ENCODE data around the gene USP19. TPM values are rescaled to one million over a fixed set of nuclear protein-coding genes. Genes with fewer than 3 reads are reported as not detected.

The USP19 gene
- polyA plus RNA-seq, 3 donors = 56.2 to 62.6 (median 60.1) TPM

DNA sequence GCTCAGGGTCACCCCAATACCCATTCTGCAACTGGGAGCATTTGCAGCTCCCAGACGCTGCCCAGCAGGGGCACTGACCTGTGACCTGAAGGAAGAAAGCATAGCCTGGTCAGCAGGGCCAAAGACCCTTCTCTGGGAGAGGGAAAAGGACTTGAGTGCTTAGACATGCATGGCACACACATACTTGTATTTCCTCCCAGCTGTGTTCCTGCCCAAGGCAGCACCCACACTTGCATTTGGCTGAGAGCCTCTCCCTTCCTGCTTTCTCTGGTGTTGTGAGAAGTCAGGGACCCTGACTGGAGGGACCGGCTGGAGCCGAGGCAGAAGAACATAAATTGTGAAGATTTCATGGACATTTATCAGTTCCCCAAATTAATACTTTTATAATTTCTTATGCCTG, 19.5 kb upstream of the USP19 start:
- DNase-seq (ENCODE audit: extremely low read depth in 1 of 11, low read depth in 9 of 11, low spot score in 4 of 11) = no peak

DNA sequence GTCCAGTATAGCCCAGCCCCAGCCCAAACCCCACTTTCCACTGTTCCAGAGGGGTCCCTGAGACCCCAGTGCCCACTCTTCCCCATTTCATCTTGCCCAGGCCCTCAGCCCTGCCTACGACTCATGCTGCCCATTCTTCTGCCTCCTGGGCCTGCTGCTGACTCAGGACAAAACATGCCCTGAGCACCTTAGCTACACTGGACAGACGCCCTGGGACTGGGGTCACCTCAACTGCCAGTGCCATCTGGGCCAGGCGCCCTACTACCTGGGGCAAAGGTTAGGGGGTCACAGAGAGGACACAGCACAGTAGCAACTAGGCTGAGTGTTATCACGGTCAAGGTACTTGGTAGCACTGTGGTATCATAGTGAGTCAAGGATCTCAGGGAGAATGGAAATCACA, 14.9 kb upstream of the USP19 start:
- DNase-seq (ENCODE audit: extremely low read depth in 1 of 11, low read depth in 9 of 11, low spot score in 4 of 11) = no peak

DNA sequence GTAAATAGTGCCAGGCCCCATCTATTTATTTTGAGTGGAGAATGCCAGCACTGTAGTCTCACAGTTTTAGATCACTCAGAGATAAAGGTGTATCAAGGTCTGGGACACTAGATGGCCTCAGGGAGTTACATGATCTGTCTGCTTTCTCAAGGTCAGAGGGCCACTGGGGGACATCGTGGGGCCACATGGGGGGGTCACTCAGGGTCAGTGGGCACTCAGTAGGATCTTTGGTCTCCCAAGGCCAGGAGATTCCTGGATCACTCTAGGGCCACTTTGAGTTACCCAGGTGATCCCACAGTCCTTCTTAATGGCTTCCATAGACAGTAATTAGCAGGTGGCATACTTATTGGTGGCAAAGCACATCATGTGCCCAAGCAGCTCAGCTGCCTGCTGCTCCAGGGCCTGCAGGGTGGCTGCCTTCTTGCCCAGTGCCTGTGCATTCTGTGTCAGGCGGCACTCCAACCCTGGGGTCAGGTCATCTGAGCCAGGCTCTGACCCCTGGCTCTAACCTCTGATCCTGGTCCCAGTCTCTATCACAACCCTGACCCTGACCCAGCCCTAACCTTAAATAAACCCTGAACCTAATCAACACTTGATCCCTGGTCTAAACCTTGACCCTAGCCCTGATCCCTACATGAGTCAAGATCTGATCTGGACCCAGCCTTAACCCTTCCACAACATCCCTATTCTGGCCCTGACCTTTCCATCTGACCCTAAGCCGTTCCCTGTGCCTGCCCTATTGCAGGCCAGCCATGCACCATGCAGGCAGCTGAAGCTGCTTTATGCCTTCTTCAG, 14.0 kb upstream of the USP19 start:
- no peak for DNase-seq (ENCODE audit: extremely low read depth in 1 of 11, low read depth in 9 of 11, low spot score in 4 of 11)

DNA sequence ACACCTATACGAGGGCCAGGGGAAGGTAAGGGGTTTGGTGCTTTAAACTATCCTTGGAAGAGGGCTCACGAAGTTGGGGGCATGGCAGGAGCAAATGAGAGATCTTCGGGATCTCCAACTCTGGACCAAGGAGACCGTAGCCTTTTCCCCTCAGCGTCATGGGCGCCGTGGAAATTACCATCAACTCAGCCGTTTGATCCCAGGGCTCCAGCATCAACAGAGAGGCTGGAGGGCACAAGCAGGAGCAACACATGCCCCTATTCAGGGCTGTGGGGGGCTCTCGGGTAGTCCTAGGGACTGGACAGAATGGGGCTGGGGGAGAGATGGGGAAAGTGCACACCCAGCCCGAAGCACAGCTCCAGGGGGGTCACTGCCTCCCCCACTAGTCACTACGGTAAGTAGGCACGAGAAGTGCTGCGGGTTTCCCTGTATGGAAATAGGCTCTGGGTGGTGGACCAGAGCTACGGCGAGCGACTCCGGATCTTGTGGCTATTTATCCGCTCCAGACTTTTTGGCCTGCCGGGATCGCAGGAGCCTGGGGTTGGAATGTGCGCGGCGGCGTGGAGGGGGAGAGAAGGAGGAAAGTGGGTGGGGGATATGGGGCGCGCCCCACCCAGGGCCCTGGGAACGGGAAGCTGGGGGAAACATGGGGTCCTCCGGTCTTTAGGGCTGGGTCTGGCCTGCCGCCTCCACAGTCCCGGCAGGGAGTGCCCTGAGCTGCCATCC, 12.8 kb upstream of the USP19 start:
- DNase-seq (ENCODE audit: extremely low read depth in 1 of 11, low read depth in 9 of 11, low spot score in 4 of 11) = peak; percentile 66 to 92 (median 83)

DNA sequence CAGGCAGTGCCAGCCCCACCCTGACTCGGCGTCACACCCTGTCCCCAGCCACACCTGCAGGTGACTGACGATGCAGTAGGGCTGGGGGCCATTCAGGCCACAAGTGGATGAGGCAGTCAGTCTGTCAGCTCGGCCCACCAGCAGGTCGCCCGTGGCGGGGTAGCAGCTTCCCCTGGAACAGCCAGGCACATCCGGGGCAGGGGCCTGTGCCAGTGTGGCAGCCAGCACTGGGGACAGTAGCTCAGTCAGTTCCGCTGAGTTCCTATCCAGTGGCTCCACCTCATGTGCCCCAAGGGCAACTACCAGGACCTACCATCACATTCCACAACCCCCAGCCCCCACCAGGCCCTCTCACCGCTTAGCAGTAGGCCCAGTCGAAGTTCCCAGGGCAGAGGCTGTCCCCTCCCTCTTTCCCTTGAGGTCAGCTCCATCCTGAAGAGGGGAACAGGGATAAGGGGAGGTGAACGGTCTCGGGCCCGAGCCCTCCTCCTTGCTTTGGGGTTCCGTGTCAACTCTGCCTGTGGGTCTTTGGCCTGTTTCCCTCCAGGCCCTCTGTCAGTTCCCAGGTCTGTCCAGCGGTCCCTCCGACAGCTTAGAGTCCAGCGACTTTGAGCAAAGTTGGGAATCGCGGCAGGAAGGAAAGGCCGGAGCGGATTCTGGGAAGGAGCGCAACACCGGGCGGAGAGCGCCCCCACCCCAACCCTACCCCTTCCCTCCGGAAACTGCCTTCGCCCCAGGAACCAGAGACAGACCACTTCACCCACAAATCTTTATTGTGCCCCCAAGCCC, 12.0 kb upstream of the USP19 start, which contains the start of gene LAMB2:
Gene LAMB2 (minus strand): TSS at position 614 of the 789 bp plus-strand sequence. CDS start 183 bp downstream, at position 431.
- DNase-seq (ENCODE audit: extremely low read depth in 1 of 11, low read depth in 9 of 11, low spot score in 4 of 11) = peak; percentile 46 to 87 (median 73)

DNA sequence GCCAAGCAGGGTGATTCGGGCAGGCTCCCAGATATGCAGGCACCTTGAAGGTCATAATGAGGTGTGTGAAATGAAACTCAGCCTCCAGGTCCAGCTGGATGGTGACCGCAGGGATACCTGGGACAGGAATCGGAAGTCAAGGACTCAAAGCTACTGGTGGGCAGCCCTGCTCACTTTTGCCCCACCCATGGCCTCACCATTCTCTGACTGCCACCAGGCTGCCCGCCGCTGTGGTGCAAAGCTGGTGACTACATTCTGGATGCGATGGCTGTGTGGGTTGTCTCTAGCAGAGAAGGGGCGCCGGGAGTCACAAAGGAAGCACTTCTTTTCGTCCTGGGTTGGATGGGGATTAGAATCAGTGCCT, 11.4 kb upstream of the USP19 start:
- DNase-seq (ENCODE audit: extremely low read depth in 1 of 11, low read depth in 9 of 11, low spot score in 4 of 11) = no peak

DNA sequence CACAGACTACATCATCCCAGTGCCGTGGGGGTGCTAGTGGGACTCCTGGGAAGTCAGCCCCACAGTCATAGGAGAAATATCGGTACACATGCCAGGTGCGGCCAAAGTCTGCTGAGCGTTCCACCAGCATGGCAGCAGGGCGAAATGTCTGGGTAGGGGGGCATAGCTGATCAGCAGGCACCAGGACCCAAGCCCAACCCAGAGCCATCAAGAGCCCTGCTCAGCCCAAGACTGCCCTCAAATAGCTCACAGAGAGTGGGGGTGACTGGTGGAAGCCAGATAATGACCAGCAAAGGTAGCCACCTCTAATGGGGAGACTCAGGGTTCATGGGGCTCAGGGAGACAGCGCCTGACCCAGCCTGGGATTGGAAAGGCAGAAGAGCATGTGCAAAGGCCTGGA, 11.0 kb upstream of the USP19 start:
- no peak for DNase-seq (ENCODE audit: extremely low read depth in 1 of 11, low read depth in 9 of 11, low spot score in 4 of 11)

DNA sequence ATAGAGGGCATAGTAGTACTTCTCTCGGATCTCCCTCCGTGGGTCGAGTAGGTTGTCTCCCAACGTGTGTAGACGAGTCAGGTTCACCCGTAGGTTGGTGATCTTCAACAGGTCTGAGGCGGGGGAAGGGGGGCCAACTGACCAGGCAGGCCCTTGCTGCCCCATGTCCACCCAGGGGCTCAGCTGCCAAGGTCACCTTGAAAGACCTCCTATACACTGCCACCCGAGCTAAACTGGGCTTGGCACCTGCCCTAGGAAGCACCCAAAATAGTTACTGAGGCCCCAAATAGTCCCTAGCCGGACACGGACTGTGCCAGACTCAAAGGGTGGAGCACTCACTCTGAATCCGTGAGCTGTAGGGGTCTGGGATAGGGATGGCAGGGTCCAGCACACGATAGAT, 10.4 kb upstream of the USP19 start:
- no peak for DNase-seq (ENCODE audit: extremely low read depth in 1 of 11, low read depth in 9 of 11, low spot score in 4 of 11)

DNA sequence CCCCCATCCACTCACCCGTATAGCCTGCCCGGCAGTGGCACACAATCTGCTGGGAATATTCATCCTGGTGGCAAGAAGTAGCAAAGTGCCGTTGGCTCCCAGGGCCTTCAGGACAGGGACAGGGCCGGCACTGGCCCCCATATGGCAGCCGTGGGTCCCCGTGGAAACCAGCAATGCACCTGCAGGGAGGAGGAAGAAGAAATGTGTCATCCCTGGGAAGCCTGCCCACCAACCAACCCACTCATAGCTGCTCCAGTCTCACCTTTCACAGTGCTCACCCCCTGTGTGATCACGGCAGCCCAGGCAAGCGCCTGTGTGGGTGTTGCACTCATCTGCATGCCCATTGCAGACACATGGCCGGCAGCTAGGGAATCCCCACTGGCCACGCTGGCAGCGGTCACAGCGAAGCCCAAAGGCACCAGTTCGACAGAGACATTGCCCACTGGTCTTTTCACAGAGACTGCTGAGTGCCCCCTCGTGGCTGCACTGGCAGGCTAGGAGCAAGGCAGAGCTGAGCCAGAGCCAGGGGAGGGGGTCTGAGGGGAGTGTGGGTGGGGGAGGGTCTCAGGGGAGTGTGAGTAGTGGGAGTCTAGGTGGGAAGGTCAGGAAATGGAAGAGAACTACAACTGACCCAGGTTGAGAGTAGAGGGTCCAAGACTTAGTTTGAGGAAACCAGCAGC, 4.5 kb upstream of the USP19 start:
- no peak for DNase-seq (ENCODE audit: extremely low read depth in 1 of 11, low read depth in 9 of 11, low spot score in 4 of 11)

DNA sequence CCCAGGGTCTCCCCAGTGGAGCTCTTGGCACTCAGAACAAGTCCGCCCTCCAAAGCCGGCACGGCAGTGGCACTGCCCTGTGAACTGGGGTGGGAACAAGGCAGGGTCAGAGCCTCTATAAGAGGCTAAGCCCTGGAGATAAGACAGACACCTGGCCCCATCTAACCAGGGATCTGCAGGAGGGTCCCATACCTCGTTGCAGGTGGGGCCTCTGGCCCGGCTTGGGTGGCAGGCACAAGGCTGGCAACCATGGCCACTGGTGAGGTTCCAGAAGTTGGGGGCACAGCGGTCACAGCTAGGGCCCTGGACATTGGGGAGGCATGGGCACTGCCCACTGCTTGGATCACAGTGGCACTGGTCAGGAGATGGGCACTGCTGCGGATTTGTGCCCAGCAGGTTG, 3.6 kb upstream of the USP19 start:
- no peak for DNase-seq (ENCODE audit: extremely low read depth in 1 of 11, low read depth in 9 of 11, low spot score in 4 of 11)

DNA sequence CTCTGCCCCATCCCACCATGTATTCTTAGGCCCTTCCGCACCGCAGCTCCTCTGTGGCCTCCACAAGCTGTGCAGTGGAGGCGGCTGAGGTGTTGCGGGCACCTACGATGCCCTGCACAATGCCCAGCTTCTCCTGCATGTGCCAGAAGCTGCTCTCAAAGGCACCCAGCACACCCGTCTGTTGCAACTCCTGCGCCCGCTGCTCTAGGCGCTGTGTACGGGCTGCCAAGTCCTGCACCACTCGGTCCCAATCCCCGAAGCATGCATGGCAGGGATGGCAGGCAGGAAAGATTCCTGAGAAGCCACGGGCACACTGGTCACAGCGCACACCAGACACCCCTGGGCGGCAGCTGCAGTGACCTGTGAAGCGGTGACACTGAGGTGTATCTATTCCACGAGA, 3.1 kb upstream of the USP19 start:
- no peak for DNase-seq (ENCODE audit: extremely low read depth in 1 of 11, low read depth in 9 of 11, low spot score in 4 of 11)

DNA sequence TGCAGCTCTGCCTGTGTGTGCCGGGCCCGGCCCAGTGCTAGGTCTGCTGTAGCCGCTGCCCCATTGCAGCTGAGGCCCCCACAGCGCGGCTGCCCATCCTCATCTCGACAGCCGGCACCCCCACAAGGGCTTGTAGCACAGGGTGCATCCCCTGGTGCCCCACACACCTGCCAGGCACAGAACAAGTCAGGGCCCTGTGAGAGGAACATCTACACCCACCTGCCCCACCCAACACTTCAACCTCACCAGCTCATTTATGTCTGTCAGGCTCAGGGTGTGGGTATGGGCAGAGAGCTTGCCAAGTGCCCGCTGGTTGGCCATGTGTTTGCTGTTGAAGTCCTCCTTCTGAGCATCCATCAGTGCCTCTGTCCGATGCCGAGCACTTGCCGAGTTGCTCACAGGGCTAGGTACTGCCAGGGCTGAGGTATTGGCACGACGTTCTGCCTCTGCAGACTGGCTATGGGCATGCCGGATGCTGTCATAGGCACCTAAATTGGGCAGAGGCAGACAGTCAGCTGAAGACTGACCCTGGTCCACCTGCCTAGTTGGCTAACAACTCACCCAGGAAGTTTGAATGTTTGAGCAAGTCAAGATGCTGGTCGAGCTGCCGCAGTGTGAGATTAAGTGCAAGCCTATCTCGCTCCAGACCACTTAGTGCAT, 2.4 kb upstream of the USP19 start:
- DNase-seq (ENCODE audit: extremely low read depth in 1 of 11, low read depth in 9 of 11, low spot score in 4 of 11) = no peak

DNA sequence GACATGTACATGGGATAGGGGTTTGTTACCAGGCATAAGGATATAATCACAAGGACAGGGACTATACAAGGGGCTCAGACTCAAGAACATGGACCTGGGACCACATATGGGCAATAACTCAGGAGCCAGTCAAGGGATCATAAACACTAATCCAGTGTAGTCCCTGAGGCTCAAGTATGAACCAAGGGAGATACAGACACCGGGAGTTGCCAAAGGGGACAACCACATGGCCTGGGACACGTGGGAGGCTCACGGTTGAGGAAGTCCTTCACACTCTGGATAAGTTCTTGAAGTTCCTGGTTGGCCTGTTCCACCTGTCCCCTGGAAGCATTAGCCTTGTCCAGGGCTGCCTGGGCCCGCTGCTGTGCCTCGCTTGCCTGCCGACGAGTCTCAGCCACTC, 1.8 kb upstream of the USP19 start:
- DNase-seq (ENCODE audit: extremely low read depth in 1 of 11, low read depth in 9 of 11, low spot score in 4 of 11) = no peak

DNA sequence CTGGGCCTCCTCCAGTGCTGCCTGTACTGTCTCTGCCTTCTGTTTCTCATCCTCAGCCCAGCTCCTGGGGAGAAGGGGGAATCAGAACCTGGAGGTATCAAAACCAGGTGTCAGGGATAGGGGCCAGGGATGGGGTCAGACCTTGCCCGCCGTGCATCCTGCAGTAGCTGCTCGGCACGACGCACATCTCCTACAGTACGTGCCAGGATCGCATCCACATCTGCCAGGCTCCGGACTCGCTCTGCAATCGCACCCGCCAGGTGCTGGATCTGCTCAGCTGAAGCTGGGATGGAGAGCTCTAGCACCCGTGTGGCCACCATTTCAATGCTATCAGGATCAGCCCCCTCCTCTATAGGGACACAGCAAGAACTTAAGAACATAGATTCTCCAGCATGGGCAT, 1.4 kb upstream of the USP19 start:
- no peak for DNase-seq (ENCODE audit: extremely low read depth in 1 of 11, low read depth in 9 of 11, low spot score in 4 of 11)

DNA sequence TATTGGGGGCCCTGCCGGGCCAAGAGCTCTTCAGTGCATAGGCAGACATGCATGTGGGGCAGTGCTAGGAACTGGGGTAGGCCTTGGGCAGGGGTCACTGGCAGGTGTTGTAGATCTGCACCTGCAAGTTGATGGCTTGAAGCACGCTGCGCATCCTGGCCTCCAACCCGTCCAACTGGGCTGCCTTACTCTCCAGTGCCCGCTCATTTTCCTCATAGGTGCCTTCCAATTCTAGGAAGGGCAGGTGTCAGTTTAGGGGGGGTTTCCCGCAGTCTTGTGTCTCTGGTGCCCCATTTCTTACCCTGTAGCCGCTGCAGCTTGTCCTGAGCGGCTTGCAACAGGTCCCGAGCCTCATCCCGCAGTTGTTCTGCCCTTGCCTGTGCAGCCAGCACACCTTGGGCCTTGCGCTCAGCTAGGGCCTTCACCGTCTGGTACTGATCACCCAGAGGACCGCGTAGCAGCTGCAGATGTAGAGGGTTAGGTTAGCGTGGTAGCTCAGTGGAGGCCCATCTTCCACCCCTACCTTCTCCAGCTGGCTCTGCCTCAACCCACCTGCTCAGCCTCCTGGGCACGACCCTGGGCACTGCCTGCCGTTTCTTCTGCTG, 611 bp upstream of the USP19 start:
- DNase-seq (ENCODE audit: extremely low read depth in 1 of 11, low read depth in 9 of 11, low spot score in 4 of 11) = no peak

DNA sequence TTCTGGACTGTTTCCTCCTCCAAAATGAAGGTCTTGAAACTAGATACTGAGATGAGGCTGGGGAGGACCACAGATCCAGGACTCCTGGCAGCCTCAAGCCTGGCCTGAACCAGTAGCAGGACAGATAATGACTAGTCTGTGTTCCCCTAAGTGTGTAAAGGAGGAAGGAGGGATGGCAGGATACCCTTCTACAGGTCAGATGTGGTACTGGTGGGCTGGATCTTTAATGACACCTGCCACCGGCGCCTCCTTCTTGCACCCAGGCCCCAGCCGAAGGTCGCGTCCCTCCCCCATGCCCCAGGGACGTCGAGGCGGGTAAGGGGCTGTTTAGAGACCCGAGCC, 556 bp downstream of the USP19 start:
- DNase-seq (ENCODE audit: extremely low read depth in 1 of 11, low read depth in 9 of 11, low spot score in 4 of 11) = no peak

DNA sequence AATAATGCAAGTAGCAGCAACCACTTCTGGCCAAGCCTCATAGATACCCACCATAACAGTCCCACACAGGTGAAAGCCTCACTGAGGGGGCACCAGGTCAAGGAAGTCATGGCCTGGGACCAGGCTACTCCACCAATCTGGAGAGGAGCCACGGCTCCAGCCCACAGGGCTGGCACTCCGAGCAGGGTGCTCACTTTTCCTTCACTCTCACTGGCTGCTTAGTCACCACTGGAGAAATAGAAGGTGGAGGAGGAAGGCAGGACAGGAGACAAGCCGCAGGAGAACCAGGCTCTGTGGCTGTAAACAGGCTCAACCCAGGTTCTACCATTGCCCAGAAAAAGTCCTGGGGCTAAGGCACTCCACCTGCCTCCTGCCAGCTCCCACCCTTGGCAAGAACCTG, 1.2 kb downstream of the USP19 start:
- no peak for DNase-seq (ENCODE audit: extremely low read depth in 1 of 11, low read depth in 9 of 11, low spot score in 4 of 11)

DNA sequence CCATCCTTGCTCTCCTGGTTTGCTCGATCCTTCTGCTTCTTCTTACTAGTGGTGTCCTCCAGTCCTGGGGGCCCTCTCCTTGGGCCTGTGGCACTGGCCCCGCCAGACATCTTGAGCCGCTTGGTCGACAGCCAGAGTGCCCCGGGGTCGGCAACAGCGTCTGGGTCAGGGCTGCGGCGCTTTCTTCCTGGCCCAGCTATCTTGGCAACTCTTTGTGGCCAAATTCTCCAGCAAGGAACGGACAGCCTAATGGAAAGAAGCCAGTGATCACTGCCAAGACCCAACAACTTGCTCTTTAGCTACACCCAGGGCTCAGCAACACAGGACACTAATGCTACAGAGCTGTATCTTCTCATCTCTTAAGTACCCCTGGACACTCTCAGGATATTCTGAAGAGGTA, 1.6 kb downstream of the USP19 start:
- no peak for DNase-seq (ENCODE audit: extremely low read depth in 1 of 11, low read depth in 9 of 11, low spot score in 4 of 11)

DNA sequence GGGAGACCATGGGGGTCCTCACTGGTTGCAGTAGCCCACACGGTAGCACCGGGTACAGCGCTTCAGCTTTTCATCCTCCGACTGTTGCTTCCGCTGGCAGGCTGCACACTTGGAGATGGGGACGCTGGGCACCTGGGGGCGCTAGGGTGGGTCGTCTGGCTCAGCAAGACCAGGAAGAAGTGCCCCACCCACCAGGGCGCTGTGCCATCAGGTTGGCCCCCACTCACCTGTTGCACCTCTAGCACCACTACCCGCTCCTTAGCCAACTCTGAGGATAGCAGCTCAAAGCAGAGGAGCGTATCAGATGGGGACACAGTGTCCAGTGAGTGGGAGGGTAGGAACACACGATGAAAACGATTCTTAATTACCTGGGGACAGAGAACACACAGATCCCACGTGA, 8.4 kb downstream of the USP19 start:
- no peak for DNase-seq (ENCODE audit: extremely low read depth in 1 of 11, low read depth in 9 of 11, low spot score in 4 of 11)

Measured in renal cortex interstitium (tissue), 11 donors.